KOPT-K1 (cell line): ENCODE results near the gene ZNF646.
A peak's percentile ranks its signal among the peaks of the same experiment; 100 is the strongest.

Source experiments
- H3K27ac ChIP-seq: fragments of 200-600 bp; sonication (generic); 2 replicates; pipeline ENCODE4 v1.5.1; 2016; ENCODE audit warnings: antibody characterized with exemption, mild to moderate bottlenecking, low read depth, low read length; ENCODE audit not compliant: poor library complexity, severe bottlenecking
- H3K36me3 ChIP-seq: fragments of 200-600 bp; sonication (generic); 2 replicates; pipeline ENCODE4 v1.5.1; 2017; ENCODE audit warnings: antibody characterized with exemption, mild to moderate bottlenecking, low read length, moderate library complexity; ENCODE audit not compliant: insufficient read depth
- H3K9me3 ChIP-seq: fragments of 200-600 bp; sonication (generic); 2 replicates; pipeline ENCODE4 v1.5.1; 2017; ENCODE audit warnings: antibody characterized with exemption, low read length, mild to moderate bottlenecking; ENCODE audit not compliant: insufficient read depth, poor library complexity, severe bottlenecking

The ZNF646 gene

GRCh38 chr16:31118223-31119155 lies 44.3 kb downstream of the ZNF646 start:
- peaks cover 53% of the 10 kb centered on the region for H3K36me3 ChIP-seq
- H3K9me3 ChIP-seq: no peaks in the 10 kb centered on the region
- peak overlapping the region; percentile 85 for H3K27ac ChIP-seq

- Histone ChIP-seq H3K9me3 (no peaks in the 10 kb centered on the region), H3K27ac (no peak overlapping the region), H3K36me3 (peaks cover 63% of the 10 kb centered on the region)
Observed at GRCh38 chr16:31120129-31120528, 45.9 kb downstream of the ZNF646 start.

GRCh38 chr16:31125844-31126243 lies 51.6 kb downstream of the ZNF646 start:
- no peak overlapping the region for H3K27ac ChIP-seq
- H3K9me3 ChIP-seq: no peaks in the 10 kb centered on the region
- peaks cover 72% of the 10 kb centered on the region for H3K36me3 ChIP-seq

GRCh38 chr16:31127182-31127581 lies 53.0 kb downstream of the ZNF646 start:
- H3K27ac ChIP-seq: no peak overlapping the region
- peaks cover 71% of the 10 kb centered on the region for H3K36me3 ChIP-seq
- H3K9me3 ChIP-seq: no peaks in the 10 kb centered on the region

- Histone ChIP-seq H3K9me3 (no peaks in the 10 kb centered on the region), H3K27ac (no peak overlapping the region), H3K36me3 (peaks cover 54% of the 10 kb centered on the region)
Observed at GRCh38 chr16:31128711-31129567, 54.7 kb downstream of the ZNF646 start.

GRCh38 chr16:31129568-31130335 lies 55.5 kb downstream of the ZNF646 start:
- Histone ChIP-seq H3K9me3 (no peaks in the 10 kb centered on the region), H3K36me3 (peaks cover 48% of the 10 kb centered on the region), H3K27ac (no peak overlapping the region)

GRCh38 chr16:31130336-31130891 lies 56.2 kb downstream of the ZNF646 start:
- H3K27ac ChIP-seq: no peak overlapping the region
- peaks cover 48% of the 10 kb centered on the region for H3K36me3 ChIP-seq

GRCh38 chr16:31130899-31131298 lies 56.7 kb downstream of the ZNF646 start:
- H3K9me3 ChIP-seq: no peaks in the 10 kb centered on the region
- H3K36me3 ChIP-seq: peaks cover 48% of the 10 kb centered on the region
- no peak overlapping the region for H3K27ac ChIP-seq

More at GRCh38 chr16:31130336-31130891, 56.2 kb downstream of the ZNF646 start:
- no peaks in the 10 kb centered on the region for H3K9me3 ChIP-seq

- peaks cover 48% of the 10 kb centered on the region for H3K36me3 ChIP-seq
- H3K27ac ChIP-seq: no peak overlapping the region
- no peaks in the 10 kb centered on the region for H3K9me3 ChIP-seq
Observed at GRCh38 chr16:31131416-31131815, 57.2 kb downstream of the ZNF646 start.

- H3K36me3 ChIP-seq: peaks cover 43% of the 10 kb centered on the region
- H3K9me3 ChIP-seq: no peaks in the 10 kb centered on the region
- H3K27ac ChIP-seq: no peak overlapping the region
Observed at GRCh38 chr16:31131841-31132271, 57.6 kb downstream of the ZNF646 start.

- Histone ChIP-seq H3K36me3 (peaks cover 37% of the 10 kb centered on the region), H3K27ac (no peak overlapping the region), H3K9me3 (no peaks in the 10 kb centered on the region)
Observed at GRCh38 chr16:31132303-31132979, 58.2 kb downstream of the ZNF646 start.

GRCh38 chr16:31133046-31133501 lies 58.9 kb downstream of the ZNF646 start:
- Histone ChIP-seq H3K27ac (no peak overlapping the region), H3K9me3 (no peaks in the 10 kb centered on the region), H3K36me3 (peaks cover 31% of the 10 kb centered on the region)
